ENCODE data around the gene HDAC4.

DNA sequence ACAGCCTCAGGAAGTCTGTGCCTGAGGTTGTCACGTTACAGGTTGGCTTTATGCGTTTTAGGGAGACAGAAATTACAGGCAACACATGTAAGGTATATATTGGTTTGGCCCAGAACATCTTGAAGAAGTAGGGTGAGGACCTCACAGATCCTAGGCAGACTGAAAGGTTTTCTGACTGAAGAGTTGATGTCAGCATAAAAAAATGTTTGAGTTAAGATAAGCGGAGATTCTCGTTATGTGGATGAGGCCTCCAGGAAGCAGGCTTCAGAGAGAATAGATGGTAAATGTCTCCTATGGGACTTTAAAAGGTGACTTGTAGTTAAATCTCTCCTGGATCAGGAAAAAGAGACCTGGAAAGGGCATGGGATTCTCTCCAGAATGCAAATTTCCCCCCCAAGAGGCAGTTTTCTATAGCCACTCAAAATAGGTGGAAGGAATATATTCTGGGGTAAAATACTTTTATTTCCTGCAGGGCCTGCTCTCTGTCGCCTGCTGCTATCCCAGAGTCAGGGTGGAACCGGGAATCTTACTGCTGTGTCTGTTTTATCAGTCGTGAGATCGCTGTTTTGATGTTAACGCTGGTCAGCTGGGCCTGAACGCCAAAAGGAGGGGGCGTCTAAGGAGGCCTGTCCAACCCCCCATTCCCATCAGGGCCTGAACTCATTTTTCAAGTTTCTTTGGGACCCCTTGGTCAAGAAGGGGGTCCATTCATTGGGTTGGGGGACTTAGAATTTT is 171.1 kb downstream of the HDAC4 start:
- TF ChIP-seq, protein P1, sequence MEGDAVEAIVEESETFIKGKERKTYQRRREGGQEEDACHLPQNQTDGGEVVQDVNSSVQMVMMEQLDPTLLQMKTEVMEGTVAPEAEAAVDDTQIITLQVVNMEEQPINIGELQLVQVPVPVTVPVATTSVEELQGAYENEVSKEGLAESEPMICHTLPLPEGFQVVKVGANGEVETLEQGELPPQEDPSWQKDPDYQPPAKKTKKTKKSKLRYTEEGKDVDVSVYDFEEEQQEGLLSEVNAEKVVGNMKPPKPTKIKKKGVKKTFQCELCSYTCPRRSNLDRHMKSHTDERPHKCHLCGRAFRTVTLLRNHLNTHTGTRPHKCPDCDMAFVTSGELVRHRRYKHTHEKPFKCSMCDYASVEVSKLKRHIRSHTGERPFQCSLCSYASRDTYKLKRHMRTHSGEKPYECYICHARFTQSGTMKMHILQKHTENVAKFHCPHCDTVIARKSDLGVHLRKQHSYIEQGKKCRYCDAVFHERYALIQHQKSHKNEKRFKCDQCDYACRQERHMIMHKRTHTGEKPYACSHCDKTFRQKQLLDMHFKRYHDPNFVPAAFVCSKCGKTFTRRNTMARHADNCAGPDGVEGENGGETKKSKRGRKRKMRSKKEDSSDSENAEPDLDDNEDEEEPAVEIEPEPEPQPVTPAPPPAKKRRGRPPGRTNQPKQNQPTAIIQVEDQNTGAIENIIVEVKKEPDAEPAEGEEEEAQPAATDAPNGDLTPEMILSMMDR (tag by site-specific recombination; IDR thresholded peaks at IDR 0.05): no peak
- TF ChIP-seq ZBTB7A (tag by site-specific recombination; IDR thresholded peaks at IDR 0.05; ENCODE audit: low read depth) (no peak), ZBTB21 (tag by site-specific recombination; IDR thresholded peaks at IDR 0.05) (no peak), ZNF341 (tag by site-specific recombination; IDR thresholded peaks at IDR 0.05; ENCODE audit: low read depth) (no peak)
- TF ChIP-seq, protein P2, sequence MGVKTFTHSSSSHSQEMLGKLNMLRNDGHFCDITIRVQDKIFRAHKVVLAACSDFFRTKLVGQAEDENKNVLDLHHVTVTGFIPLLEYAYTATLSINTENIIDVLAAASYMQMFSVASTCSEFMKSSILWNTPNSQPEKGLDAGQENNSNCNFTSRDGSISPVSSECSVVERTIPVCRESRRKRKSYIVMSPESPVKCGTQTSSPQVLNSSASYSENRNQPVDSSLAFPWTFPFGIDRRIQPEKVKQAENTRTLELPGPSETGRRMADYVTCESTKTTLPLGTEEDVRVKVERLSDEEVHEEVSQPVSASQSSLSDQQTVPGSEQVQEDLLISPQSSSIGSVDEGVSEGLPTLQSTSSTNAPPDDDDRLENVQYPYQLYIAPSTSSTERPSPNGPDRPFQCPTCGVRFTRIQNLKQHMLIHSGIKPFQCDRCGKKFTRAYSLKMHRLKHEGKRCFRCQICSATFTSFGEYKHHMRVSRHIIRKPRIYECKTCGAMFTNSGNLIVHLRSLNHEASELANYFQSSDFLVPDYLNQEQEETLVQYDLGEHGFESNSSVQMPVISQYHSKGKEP (tag by site-specific recombination; IDR thresholded peaks at IDR 0.05): no peak
